ENCODE results near the gene EMP2.
"Not testable (repeated sequence)": the region's sequence is repeated elsewhere in the genome, so short reads cannot be mapped to it uniquely, and the experiment has no call there.

EMP2 gene

DNA sequence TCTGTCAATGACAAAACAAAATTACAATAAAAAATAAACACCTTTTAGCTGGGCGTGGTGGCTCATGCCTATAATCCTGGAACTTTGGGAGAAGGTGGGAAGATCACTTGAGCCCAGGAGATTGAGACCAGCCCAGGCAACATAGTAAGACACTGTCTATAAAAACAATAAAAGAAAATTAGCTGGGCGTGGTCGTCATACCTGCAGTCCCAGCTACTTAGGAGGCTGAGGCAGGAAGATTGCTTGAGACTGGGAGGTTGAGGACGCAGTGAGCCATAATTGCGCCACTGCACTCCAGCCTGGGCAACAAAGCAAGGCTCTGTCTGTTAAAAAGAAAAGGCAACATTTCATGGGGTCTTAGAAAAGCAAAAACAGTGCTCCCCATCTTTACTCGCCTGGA lies 32.7 kb downstream of the EMP2 start:
- no peak for DNase-seq

DNA sequence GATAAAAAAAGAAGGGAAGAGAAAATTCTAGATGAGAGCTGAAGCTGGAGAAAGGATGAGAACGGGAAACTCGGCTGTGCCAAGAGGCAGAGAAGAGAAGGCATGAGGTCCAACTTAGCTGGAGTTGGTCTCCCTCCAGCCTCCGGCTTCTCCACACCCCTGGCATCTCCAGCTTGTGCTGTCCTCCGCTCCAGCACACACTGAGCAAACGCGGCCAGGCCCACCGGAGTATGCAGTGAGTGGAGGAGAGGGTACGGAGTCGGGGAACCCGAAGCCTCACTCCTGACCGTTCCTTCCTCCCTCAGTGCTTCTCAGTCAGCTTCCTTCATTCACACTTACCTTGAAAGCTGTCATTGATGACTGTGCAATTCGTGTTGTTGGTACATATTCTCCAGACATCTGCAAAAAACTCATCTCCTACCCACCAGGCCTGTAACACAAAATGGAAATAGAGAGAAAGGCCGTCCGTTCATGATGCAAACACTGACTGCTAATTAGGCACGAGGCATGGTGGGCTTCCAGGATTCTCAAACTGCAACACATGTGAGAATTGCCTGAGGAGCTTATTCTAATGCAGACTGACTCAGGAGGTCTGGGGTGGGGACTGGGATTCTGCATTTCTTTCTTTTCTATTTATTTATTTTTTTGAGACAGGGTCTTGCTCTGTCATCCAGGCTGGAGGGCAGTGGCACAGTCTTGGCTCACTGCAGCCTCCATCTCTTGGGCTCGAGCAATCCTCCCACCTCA lies 37.0 kb downstream of the EMP2 start:
- DNase-seq: no peak

DNA sequence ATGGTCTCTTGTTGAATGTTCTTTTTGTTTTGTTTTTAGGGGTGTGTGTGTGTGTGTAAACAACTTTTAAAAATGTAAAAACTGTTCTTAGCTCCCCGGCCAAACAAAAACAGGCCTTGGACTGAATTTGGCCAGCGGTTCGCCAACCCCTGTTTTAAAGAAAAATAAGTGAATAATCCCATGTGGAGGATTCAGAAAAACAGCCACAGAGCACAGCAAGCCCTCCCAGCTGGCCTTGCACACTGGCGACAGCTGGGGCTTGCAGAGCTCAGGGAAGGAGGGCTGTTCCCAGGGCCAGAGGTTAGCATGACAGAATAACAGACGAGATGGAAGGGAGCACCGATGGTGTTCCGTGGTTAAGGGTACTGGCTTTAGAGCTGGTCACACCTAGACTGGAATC lies 39.0 kb downstream of the EMP2 start:
- no peak for DNase-seq

DNA sequence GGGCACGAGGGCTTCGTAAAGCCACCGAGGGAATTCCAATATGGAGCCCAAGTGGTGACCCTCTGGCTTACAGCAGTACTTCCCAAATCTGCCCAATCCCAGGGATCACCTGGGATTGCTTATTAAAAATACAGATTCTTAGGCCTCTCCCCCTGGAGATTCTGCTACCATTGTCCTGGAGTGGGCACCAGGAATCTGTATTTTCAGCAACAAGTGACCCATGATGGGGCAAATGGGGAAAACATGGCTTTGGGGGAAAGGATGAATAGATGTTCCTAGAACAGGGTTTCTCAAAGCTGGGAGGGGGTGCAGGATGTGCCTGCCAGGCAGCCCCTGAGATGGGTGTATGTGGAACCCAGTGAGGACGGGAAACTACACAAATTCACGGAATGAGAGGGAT lies 40.6 kb downstream of the EMP2 start:
- DNase-seq: no peak

DNA sequence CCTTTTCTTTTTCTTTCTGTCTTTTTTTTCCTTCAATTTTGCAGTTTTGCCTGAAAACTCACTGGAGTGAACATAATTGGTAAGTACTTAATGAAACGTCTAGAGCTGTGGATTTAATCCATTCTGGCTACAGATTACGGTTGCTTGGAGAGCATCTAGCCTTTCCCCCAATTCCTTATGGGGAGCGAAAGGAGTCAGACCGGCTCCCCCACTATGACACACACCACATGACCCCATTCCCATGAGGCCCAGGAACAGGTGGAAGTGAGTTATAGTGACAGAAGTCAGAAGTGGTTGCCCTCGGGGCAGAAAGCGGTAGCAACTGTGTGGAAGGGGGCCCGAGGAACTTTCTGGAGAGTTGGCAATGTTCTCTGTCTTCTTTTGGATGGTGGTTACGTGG lies 41.2 kb downstream of the EMP2 start:
- no peak for DNase-seq

DNA sequence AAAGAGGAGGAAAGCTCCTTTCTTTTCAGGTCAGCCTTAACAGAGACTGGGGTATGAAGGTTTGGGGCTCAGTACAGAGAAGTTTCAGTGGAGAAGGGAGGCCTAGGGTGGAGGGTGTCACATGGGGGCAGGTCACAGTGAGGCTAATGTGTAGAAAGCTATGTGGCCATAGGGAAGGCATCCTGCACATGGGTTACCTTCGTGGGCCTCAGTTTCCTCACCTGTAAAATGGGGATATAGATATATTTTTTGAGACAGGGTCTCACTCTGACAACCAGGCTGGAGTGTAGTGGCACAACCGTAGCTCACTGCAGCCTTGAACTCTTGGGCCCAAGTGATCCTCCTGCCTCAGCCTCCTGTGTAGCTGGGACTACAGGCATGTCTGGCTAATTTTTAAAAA lies 41.8 kb downstream of the EMP2 start:
- no peak for DNase-seq

DNA sequence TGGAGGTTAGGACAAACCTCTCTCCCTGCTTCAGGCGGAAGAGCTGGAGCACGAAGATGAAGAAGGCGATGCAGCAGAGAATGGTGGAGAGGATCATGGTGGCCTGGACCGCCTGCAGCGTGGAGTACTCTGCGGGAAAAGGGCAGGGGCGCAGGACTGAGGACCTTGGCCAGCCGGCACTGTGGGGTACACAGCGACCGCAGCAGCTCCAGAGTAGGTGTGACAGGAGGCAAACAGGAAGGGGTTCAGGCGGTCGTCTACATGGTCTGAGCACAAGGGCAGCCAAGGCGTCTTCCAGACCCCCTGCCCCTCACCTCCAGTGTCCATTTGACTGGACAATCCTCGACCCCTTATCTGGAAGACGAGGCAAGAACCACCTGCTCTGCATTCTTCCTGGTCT lies 42.5 kb downstream of the EMP2 start:
- no peak for DNase-seq

DNA sequence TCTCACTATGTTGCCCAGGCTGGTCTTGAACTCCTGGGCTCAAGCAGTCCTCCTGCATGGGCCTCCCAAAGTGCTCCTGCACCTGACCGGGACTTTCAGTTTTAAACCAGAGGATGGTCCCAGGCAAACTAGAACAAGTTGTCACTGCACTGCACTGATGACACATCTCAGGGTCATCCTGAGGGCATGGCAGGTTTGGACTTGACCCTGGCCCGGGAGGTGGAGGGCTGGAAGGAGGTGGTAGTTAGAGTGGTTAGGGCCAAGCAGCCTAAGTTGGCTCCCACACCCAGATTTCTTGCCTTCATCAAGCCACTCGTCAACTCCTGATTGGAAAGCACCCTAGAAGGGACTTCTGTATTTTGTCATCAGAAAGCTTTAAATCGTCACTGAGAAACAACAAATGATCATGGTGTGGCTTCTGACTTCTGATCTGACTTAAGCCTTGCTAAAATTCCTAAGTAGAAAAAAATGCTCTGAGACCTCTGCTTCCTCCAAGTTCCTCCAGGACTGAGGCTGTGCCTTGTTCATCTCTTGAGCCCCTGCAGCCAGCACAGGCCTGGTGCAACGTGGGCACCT lies 43.5 kb downstream of the EMP2 start:
- no peak for DNase-seq

DNA sequence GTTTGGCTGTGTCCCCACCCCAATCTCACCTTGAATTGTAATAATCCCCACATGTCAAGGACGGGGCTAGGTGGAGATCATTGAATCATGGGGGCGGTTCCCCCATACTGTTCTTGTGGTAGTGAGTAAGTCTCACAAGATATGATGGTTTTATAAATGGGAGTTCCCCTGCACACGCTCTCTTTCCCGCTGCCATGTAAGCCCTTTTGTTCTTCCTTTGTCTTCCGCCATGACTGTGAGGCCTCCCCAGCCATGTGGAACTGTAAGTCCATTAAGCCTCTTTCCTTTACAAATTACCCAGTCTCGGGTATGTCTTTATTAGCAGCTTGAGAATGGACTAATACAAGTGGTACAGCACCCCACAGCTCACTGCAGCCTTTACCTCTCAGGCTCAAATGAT lies 44.1 kb downstream of the EMP2 start:
- not testable (repeated sequence) for DNase-seq

DNA sequence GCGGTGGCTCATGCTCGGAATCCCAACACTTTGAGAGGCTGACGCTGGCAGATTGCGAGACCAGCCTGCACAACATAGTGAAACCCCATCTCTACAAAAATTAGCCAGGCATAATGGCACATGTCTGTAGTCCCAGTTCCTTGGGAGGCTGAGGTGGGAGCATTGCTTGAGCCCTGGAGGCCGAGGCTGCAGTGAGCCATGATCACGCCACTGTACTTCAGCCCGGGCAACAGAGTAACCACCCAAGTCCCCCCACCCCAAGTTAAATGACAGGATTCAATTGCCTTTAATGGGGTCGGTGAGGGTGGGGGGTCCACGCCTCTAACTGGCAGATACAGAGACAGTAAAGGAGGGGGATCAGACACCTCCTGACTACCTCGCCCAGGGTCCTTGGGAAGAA lies 44.9 kb downstream of the EMP2 start:
- DNase-seq: no peak

DNA sequence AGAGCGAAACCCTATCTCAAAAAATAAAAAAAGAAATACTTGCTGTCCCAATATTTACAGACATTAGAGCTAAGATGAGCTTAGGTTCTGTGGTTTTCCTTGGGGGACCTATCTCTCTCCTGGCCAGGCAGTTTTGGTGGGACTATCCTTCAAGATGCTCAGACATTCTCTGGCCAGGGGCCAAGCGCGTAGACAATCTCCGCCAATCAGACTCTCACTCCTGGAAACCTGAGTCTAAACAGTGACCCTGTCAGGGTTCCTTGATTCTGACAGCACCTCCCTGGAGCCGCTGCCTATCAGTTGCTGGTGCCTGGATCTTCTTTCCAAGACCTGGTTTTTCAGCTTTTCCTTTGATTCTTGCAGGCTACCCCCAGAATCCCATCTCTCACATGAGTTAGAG lies 45.6 kb downstream of the EMP2 start:
- DNase-seq: no peak

DNA sequence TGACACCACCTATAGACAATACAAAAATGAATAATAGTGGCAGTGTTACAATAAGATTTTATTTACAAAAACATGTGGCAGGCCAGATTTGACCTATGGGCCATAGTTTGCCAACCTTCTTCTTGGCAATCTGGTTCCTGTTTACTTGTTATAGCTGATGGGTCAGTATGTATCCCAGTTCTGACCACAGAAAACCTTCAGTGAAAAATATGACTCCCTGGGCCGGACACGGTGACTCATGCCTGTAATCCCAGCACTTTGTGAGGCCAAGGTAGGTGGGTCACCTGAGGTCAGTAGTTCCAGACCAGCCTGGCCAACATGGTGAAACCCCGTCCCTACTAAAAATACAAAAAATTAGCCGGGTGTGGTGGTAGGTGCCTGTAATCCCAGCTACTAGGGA lies 46.8 kb downstream of the EMP2 start:
- DNase-seq: not testable (repeated sequence)

DNA sequence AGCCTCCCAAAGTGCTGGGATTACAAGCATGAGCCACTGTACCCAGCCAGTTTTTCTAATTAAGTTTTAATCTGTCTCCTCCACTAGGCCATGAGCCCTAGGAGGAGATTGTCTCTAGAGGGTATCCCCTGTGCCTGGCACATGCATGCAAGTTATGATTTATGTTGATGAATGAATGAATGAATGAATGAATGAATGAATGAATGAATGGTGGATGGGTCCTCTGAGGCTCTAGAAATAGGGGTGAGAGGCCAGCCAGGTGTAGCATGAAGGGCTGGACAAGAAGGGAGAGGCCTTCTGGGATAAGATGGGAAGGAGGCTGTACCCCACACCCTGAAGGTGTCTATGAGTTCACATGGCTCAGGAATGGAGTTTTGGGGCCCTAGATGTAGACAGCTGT lies 48.8 kb downstream of the EMP2 start:
- DNase-seq: no peak

DNA sequence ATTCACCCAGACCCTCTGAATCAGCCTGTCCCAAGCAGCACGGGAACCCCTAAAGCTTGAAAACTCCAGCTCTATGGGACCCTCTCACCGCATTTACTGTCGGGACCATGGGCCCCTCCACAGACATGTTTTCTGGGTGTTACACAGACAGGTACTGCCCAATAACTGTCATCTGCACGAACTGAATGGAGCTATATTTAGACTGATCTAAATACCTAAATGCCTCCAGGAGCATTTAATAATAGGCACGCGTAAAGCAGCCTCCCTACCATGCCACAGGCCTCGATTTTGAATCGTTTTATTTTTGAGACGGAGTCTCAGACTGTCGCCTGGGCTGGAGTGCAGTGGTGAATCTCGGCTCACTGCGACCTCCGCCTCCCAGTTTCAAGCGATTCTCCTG lies 49.7 kb downstream of the EMP2 start:
- DNase-seq: no peak

DNA sequence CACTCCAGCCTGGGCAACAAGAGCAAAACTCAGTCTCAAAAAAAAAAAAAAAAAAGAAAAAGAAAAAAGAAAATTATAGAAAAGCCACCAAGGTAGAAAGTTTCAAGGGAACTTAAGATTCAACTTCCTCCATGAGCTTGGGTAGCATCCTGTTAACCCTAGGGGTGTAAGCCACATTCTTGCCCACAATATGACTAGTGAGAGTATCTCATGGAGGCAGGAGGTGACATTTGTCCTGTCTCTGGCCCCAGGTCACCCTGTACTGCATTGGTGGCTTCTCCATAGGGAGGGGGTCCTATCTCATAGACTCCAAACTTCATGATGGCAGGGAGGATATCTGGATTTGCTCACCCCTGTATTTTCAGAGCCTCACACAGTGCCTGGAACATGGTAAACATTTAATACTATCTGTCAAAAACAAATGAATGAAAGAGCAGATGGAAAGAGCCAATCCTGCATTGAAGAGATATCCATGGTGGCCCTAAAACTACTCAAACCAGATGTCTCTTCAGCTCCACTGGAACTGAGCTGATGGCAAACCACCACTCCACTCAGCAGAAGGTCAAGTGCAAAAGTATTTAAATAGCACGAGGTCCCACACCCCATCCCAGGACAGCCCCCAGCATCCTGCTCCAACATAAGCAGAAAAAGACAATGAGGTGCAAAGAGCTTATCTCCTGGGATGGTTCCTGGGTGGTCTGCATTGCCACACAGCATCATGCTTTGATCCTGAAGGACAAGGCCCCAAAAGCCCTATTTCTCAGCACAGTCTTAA lies 50.3 kb downstream of the EMP2 start:
- no peak for DNase-seq

DNA sequence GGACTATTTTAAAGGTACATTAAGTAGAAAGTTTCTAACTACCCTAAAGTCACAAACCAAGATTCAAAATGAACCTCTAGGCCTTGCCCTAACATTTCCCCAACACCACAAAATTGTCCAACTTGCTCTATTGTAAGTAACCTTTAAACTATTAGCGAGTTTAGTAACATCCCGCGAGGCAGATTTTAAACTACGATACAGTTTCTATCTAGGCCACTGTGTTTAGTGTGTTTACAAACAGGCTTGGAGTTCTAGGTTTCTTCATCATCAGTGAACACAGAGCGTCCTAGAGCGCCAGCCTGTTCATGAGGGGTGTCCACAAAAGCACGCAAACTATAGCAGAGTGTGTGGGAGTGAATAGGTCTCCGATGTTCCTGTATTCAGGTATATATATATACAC lies 51.8 kb downstream of the EMP2 start:
- no peak for DNase-seq

DNA sequence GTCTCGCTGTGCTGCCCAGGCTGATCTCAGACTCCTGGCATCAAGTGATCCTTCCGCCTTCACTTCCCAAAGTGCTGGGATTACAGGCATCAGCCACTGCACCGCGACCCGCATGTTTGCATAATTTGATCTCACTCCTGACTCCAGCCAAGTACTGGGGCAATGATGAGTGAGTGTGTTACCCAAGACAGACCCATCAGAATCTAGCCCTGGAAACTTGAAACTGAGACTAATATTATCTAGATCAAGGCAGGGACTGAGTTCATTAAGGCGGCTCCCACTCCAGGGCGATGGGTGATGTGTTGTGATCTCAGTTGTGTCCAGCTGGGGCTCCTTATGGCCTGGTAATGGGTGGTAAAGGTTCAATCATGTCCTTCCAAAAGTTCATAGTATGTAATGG lies 53.4 kb downstream of the EMP2 start:
- DNase-seq: no peak

DNA sequence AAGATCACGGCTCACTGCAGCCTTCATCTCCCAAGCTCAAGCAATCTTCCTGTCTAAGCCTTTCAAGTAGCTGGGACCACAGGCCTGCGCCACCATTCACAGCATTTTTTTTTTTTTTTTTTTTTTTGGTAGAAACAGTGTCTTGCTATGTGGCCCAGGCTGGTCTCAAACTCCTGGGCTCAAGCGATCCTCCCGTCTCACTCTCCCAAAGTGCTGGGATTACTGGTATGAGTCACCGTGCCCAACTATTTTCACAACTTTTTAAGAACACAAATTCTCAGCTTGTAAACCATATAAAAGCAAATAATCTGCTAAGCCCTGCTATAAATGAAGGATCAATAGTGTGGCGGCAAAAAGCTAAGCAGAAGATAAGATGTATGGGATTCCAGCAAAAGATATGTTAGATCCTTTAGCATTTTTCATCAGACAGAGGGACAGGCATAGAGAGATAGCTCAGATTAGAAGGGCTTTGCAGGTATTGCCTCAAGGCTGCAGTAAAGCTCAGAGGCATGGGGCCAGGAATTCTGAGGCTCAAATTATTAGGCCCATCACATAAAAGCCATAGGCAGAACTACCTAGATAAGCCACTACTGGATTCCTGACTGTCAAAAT lies 55.1 kb downstream of the EMP2 start:
- DNase-seq: no peak

DNA sequence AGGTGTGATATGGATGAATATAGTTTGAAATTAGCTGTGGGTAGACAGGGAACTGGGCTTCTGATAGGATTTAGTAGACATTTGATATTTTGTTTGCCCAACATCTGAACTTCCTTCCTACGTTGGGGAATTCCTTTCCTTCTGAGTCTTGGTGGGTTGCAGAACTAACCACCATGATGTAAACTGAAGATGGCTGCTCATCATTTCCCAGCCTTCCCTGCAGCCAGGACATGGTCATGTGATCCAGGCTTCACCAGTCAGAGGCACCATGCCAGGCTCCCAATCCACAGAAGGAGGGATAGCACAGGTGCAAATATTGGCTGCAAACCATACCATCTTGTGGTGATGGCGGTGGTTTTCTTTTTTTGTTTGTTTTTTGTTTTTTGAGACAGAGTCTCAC lies 57.4 kb downstream of the EMP2 start:
- DNase-seq: no peak

DNA sequence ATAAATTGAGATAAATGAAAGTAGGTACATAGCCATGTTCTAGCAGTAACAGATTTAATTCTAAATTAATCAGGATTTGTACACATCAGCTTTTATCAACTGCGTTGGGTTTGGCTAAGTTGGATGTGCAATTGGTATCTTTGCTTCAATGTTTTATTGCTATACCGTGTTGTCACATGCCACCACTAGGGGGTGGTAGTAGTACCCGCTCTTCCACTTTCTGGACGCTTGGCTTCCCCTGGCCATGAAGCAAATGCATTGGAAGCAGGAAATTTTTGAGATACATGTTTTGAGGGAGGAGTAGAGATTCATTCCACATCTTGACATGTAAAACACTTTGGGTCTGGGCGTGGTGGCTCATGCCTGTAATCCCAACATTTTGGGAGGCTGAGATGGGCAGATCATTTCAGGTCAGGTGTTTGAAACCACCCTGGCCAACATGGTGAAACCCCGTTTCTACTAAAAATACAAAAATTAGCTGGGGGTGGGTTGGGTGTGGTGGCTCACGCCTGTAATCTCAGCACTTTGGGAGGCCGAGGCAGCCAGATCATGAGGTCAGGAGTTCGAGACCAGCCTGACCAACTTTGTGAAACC lies 58.6 kb downstream of the EMP2 start:
- peak in 2 of 3 experiments; percentile 43 to 51 for DNase-seq

DNA sequence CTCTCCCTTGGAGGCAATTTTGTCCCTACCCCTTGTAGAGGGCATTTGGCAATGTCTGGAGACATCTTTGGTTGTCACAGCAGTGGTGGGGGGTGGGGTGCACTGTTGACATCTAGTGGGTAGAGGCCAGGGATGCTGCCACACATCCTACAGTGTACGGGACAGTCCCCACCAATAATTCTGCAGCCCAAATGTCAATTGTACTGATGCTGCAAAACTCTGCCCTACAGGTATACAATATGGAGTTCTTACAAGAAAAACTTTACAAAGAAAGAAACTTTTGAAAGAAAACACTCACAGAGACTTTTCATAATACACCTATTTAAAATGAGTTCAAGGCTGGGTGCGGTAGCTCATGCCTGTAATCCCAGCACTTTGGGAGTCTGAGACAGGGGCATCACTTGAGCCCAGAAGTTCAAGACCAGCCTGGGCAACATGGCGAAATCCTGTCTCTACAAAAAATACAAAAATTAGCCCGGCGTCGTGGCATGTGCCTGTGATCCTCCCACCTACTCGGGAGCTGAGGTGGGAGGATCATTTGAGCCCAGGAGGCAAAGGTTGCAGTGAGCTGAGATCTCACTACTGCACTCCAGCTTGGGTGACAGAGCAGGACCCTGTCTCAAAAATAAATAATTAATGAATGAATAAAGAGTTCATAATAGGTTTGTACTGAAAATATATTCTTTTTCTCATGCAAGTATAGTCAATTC lies 59.4 kb downstream of the EMP2 start:
- no peak for DNase-seq

DNA sequence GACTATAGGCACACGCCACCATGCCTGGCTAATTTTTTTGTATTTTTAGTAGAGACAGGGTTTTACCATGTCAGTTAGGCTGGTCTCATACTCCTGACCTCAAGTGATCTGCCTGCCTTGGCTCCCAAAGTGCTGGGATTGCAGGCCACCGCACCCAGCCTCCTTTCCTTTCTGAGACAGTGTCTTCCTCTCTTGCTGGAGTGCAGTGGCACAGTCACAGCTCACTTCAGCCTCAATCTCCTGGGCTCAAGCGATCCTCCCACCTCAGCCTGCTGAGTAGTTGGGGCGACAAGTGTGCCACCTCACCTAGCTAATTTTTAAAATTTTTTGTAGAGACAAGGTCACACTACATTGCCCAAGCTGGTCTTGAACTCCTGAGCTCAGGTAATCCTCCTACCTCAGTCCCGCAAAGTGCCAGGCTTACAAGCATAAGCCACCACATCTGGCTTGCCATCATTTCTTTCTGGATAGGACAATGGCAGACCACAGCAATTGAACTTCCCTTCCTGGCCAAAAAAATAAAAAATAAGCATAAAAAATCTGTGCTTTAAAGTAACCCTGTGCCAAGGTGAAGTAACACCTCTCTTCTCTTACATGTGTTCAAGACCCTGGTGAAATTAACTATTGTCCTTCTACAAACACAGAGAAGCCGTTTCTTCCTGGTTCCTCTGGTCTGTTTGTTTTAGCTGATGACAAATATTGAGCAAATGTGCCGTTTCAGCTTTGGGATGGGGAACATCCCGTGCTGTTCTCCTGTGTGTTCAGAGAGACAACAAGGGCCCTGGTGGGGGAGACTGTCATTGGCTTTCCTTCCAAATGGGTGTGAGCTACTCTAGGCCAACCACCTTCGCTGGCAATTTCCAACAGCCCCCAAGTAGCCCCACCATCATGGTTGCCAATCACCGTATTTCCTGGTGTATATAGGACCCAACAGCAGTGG lies 60.2 kb downstream of the EMP2 start:
- DNase-seq: no peak

Data from NCI-H1417 (cell line).